Measurements from ENCODE around the gene ZBTB1.
"Not testable (repeated sequence)": the region's sequence is repeated elsewhere in the genome, so short reads cannot be mapped to it uniquely, and the experiment has no call there.

The ZBTB1 gene

DNA sequence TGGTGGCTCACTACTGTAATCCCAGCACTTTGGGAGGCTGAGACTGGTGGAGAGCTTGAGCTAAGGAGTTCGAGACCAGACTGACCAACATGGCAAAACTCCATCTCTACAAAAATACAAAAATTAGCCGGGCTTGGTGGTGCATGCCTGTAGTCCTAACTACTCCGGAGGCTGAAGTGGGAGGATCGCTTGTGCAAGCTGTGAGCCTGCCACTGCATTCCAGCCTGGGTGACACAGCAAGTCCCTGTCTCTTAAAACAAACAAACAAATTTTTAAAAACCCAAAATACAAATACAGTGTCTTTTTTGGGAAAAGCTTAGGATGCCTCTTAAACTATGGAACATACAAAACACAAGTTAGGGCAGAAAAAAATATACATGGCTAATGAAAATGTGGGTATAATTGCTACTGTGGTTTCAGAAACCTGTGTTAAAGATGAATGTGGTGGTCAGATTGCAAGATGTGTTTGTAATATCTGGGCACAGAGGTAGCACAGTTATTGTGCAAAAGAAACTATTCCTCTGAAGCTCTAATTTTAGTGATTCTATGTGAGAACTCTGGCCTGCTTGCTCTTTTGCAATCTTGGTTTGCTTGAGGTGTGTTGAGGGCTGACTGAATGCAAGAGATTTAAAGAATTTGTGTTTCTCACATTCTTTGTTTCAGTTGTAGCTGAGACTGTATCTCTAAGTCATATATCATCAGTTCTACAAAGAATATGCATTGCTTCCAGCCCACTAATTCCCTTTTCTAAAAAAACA, 32.1 kb downstream of the ZBTB1 start:
- peak; percentile 38 for DNase-seq

DNA sequence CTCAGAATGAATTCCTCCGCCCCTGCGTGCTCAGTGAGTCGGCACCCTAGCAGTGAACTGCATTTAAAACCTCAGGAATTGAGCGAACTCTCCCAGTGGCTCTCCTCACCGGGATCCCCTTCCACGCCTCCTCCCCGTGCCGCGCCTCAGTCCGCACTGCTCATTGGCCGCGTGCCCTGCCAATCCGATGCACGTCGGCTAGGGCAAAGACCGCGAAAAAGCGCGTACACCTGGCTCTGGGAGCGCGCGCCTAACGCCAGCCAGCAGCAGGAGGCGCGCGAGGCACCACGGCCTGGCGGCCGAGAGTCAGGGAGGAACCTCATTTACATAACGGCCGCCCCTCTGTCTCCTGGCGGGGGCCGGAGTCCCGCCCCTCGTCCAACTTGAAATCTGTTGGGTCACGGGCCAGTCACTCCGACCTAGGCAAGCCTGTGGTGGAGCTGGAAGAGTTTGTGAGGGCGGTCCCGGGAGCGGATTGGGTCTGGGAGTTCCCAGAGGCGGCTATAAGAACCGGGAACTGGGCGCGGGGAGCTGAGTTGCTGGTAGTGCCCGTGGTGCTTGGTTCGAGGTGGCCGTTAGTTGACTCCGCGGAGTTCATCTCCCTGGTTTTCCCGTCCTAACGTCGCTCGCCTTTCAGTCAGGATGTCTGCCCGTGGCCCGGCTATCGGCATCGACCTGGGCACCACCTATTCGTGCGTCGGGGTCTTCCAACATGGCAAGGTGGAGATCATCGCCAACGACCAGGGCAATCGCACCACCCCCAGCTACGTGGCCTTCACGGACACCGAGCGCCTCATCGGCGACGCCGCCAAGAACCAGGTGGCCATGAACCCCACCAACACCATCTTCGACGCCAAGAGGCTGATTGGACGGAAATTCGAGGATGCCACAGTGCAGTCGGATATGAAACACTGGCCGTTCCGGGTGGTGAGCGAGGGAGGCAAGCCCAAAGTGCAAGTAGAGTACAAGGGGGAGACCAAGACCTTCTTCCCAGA, 35.9 kb downstream of the ZBTB1 start, which contains the start of gene HSPA2:
Gene HSPA2 (plus strand): TSS at position 534 of the 995 bp plus-strand sequence. CDS start 109 bp downstream, at position 643.
- DNase-seq: peak; percentile 99

DNA sequence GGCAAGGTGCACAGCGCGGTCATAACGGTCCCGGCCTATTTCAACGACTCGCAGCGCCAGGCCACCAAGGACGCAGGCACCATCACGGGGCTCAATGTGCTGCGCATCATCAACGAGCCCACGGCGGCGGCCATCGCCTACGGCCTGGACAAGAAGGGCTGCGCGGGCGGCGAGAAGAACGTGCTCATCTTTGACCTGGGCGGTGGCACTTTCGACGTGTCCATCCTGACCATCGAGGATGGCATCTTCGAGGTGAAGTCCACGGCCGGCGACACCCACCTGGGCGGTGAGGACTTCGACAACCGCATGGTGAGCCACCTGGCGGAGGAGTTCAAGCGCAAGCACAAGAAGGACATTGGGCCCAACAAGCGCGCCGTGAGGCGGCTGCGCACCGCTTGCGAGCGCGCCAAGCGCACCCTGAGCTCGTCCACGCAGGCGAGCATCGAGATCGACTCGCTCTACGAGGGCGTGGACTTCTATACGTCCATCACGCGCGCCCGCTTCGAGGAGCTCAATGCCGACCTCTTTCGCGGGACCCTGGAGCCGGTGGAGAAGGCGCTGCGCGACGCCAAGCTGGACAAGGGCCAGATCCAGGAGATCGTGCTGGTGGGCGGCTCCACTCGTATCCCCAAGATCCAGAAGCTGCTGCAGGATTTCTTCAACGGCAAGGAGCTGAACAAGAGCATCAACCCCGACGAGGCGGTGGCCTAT, 36.8 kb downstream of the ZBTB1 start:
- no peak for DNase-seq

DNA sequence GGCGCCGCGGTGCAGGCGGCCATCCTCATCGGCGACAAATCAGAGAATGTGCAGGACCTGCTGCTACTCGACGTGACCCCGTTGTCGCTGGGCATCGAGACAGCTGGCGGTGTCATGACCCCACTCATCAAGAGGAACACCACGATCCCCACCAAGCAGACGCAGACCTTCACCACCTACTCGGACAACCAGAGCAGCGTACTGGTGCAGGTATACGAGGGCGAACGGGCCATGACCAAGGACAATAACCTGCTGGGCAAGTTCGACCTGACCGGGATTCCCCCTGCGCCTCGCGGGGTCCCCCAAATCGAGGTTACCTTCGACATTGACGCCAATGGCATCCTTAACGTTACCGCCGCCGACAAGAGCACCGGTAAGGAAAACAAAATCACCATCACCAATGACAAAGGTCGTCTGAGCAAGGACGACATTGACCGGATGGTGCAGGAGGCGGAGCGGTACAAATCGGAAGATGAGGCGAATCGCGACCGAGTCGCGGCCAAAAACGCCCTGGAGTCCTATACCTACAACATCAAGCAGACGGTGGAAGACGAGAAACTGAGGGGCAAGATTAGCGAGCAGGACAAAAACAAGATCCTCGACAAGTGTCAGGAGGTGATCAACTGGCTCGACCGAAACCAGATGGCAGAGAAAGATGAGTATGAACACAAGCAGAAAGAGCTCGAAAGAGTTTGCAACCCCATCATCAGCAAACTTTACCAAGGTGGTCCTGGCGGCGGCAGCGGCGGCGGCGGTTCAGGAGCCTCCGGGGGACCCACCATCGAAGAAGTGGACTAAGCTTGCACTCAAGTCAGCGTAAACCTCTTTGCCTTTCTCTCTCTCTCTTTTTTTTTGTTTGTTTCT, 37.6 kb downstream of the ZBTB1 start:
- no peak for DNase-seq

DNA sequence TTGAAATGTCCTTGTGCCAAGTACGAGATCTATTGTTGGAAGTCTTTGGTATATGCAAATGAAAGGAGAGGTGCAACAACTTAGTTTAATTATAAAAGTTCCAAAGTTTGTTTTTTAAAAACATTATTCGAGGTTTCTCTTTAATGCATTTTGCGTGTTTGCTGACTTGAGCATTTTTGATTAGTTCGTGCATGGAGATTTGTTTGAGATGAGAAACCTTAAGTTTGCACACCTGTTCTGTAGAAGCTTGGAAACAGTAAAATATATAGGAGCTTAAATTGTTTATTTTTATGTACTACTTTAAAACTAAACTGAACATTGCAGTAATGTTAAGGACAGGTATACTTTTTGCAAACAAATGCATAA, 38.2 kb downstream of the ZBTB1 start:
- DNase-seq: no peak

DNA sequence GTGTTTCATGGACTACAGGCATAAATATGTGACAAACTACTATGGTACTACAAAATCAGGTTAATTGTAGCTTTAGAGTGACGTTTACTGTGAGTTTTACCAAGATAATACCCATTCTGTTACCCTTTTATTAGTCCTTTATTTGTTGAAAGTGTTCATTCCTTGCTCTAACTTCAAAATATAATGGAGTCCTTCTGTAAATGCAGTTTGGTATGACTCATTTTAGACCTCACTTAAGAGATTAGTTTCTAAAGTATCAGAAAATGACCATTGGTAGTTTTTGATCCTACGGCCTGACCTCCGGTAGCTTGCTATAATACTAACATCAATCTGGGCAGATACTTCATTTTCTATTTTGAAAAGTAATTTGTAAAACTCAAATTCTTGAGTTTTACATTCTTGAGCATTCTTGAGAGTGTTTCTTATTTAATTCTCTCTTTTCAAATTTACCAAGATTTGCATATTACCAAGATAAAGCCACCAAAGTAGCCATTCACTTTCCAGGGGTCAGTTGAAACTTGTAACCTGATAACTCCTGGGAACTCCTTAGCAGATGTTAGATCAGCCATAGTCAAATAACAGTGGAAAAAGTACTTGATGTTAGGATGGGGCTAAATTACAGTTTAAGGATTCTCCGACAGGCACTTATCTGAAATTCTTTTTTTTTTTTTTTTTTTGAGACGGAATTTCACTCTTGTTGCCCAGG, 40.2 kb downstream of the ZBTB1 start:
- no peak for DNase-seq

DNA sequence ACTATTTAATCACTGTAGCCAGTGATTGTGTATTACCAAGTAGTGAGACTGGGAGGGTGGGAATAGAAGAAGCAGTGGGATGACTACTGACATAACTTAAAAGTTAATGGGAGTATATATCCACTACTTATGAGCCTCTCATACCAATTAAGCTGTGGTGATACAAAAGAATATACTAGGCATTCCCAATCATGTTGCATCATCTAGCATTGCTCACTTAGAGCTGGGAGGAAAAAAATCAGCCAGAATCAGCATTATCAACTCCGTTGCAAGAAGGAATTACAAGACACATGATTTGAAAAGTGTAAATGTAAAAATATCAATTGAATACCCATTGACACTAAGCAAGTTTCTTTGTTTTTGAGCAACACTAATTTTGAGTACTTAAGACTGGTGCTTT, 44.4 kb downstream of the ZBTB1 start:
- no peak for DNase-seq

DNA sequence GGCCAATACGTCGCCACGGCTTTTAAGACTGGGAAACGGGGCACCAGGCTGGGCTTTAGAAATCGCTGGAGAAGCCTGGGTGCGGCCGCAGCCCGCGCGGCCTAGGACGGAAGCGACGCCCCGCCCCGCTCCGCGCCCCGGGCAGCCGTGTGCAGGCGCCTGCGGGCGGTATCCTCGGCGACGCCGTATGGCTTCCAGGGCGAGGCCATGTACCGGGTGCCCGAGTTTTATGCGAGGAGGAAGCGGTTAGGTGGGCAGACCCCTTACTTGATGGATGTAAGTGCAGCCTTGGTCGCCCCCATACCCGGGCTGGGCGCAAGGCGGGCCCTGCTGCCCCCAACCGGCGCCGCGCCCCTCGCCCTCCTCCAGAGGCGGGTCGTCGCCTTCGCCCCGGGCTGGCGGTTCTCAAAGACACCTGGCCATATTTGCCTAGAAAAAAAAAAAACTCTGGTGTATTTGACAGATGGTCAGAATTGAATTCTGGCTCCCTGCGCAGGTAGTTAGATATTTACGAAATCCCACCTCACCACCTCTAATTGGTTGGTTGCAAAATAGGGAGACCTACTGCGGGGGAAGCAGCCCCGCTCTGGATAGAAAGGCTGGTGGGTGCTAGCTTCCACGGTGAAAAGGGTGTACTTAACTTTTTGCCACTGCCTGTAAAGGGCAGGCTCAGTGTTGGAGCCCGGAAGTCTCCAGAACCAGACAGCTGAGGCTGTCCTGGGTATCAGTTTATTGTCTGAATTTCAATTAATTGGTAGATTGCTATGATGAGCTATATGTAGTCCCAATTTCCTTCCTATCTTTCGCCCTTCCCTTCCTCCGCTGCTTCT, 45.4 kb downstream of the ZBTB1 start, which contains the start of gene PPP1R36:
Gene PPP1R36 (plus strand): TSS at position 171 of the 830 bp plus-strand sequence. CDS start 37 bp downstream, at position 208.
- no peak for DNase-seq

DNA sequence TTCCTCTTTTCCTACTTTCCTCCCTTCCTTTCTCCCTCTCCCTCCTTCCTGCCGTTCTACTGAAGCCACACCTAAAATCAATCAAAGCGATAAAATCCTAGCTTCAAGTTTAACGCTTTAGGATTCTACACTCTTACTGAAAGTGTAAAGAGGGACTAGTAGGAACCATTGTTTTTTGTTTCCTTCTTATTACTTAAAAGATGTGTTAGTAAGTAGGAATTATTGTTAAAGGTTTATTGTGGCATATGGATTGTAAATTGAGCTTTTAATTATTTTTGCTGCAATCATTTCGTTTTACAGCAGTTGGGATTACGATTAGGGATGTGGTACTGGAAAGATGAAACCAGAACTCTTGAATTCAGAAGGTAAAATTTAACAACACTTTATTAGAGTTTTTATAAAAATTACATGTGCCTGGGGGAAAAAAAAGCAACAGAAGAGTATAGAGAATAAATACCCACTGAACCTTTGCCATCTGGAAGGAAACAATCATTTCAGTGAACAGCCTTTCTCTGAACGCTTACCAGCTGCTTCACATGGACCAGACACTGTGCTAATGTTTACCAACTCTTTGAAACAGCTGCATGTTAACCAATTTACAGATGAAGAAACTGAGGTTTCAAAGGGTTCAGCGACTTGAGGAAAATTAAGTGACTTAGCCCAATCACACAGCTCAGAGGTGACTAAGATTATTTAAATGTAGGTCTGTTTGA, 46.2 kb downstream of the ZBTB1 start:
- DNase-seq: no peak

DNA sequence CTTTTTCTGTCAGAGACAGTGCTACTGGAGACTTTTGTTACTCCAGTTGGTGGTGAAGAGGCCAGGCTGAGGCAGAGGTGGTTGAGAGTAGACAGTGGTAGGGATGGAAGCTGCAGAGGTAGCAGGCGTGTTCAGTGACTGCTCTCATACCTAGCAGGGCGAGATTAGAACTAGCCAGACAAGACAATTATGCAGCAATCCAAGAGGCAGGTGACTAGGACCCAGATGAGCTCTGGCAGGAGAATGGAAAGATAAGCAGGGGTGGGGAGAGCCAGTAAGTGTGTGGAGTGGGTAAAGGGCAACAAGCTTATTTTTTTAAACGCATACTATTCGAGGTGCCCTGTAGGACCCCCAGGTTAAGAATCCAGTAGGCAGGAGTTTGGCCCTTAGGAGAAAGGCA, 50.0 kb downstream of the ZBTB1 start:
- DNase-seq: no peak

DNA sequence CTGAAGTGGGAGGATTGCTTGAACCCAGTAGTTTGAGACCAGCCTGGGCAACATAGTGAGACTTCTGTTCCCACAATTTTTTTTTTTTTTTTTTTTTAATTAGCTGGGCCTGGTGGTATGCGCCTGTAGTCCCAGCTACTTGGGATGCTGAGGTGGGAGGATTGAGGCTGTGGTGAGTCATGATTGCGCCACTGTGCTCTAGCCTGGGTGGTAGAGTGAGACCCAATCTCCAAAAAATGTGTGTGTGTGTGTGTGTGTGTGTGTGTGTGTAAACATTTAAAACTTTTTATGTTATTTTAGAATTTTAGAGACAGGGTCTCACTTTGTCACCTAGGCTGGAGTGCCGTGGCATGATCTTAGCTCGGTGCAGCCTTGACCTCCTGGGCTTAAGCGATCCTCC, 52.0 kb downstream of the ZBTB1 start:
- no peak for DNase-seq

DNA sequence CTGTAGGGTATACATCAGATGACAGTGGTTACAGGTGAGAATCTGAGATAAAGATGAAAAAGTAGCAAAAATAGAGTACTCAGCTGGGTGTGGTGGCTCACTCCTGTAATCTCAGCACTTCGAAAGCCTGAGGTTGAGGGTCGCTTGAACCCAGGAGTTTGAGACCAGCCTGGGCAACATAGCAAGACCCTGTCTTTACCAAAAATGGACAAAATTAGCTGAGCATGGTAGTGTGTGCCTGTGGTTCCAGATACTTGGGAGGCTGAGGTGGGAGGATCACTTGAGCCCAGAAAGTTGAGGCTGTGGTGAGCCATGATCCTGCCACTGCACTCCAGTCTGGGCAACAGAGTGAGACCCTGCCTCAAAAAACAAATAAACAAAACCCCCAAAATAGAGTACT, 53.6 kb downstream of the ZBTB1 start:
- not testable (repeated sequence) for DNase-seq

DNA sequence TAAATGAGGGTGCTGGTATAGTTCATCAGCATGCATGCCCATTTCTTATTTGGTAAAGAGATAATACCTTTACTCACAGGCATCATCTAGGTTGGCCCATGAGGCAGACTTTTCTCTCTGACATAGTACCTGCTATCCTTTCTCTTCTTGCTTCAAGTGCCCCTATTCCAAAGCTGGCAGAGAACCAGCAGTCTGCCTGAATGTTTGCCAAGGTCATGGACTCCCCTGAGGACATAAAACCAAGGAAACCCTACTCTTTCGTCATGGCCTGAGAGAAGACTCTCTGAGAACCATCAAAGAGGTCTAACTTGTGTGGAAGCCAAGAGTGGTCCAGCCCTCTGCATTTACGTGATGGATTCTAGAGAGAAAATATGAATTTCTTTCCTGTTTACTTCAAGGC, 57.1 kb downstream of the ZBTB1 start:
- DNase-seq: no peak

DNA sequence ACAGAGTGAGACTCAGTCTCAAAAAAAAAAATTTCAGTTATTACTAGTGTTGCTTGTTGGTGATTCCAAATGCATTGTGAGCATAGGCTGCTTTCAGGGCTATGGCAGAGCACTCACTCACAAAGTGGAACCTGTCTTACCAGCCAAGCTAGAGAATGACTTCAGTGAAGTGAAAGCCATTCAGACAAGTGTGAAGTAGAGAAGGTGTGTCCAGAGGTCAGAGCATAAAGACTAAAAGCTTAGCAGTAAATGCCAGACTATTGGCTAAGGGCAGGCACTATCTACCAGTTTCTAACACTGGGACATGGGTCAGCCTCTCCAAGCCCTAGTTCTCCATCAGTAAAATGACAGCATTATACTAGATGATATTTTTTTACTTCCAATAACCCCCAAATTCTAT, 57.9 kb downstream of the ZBTB1 start:
- DNase-seq: no peak

DNA sequence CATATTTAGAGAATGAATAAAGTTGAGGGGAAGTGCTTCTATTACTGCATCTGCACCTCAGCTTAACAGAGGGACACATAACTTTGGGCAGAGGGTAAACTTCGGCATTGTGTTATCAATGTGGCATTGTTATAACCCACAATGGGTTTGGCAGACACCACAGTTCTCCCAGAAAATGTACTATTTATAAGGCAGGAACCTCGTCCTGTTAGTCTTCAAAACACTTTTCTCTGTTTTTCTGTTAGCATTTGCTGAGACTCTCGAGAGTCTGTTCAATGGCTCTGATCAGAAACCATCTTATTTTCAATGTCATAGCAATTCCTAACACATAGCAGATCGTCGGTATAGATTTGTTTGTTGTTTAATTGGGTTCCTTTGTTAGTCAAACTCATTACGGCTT, 59.1 kb downstream of the ZBTB1 start:
- no peak for DNase-seq

DNA sequence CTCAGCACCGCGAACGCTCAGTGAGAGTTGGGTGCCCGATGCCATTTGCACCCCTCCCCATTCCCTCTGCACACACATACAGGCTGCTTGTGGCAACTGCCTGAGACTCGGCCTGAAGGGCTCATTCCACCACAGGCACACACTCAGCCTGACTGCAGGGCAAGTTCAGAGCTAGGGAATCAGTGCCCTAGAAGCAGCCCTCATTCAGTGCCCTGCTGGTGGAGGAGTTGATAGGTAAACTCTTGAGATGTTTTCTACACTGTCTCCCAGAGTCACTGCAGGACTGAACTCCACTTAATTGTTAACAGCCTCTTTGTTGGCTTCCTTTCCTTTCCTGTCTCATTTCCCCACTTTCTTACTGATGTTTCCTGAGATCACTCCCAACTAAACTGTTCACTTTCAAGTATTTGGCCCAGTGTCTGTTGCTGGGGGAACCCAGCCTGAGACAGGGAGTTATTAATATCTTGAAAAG, 62.1 kb downstream of the ZBTB1 start:
- DNase-seq: no peak

DNA sequence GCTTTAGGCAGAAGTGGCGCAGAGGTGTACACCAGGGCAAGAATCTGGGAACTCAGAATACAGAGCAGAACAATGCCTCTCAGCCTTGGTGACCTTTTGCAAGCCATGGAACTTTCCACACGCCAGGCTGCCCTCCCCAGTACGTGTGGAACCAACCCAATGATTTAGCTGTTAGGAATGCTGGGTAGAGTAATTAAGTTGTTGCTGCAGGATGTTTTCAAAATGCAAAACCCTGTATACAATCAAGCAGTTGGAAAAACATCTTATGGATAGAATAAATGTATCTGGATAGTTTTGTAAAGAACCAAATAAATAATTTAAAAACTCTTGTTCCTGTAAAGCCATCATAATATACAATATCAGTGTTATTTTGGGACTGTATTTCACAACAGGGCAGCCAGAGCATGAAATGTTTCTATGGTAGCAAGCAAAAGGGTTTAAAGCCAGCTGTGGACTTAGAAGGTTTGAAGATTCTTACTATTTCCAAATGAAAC, 64.6 kb downstream of the ZBTB1 start:
- DNase-seq: peak; percentile 67

DNA sequence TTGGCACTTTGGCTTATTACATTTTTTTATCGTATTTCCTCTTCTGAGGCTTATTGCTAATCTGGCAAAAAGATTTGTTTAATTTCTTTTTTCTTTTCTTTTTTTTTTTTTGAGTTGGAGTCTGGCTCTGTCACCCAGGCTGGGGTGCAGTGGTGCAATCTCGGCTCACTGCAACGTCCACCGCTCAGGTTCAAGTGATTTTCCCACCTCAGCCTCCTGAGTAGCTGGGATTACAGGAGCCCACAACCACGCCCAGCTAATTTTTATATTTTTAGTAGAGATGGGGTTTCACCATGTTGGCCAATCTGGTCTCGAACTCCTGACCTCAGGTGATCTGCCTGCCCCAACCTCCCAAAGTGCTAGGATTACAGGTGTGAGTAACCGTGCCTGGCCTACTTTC, 65.1 kb downstream of the ZBTB1 start:
- DNase-seq: not testable (repeated sequence)

DNA sequence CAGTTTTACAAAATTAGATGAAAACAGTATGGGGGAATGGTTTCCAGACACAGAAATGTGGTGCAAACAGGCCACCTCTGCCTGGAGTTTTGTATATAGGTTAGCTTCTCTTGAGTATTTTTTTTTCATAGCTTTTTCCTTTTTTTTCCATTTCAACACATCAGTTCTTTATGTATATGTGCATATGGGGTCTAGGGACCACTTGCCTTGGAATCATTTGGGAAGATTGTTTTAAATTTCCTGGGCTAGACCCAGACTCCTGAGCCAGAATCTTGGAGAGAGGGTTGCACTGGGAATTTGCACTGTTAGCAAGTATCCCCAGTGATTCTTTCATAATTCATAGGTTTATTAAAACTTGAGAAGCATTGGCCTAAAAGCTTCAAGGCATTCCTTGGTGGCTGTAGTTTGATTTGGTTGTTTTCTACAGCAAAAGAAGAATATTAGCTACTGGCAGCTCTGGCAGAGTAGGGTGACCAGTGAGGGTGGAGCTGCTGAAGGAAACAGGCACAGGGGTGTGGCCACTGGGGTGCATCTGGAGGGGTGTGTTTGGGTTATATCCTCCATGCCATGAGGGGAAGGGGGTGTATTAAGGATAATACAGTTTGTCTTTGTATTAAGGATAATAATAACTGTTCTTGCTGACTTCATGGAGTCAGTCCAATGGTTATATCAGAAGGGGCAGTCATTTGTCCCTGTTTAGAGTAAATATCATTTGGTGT, 68.0 kb downstream of the ZBTB1 start:
- DNase-seq: no peak

Measured in kidney glomerular epithelial cell (primary cell).